K562 (cell line): ENCODE measurements around the gene BDP1. TPM values are rescaled to one million over a fixed set of nuclear protein-coding genes. Genes with fewer than 3 reads are reported as not detected.

Experiments
- ARID4B ChIP-seq: sonication (generic); formaldehyde crosslinking; IDR thresholded peaks from 2 replicates; pipeline ENCODE4 v1.8.0; 2022; ENCODE audit warnings: mild to moderate bottlenecking, missing genetic modification reagents
- CHAMP1 ChIP-seq: fragments of 450-650 bp; IDR thresholded peaks from 2 replicates; pipeline ENCODE4 v1.6.1; 2016; ENCODE audit warnings: mild to moderate bottlenecking
- DACH1 ChIP-seq: fragments of 450-650 bp; IDR thresholded peaks from 2 replicates; pipeline ENCODE4 v1.6.1; 2018; ENCODE audit not compliant: partially characterized antibody
- ELF1 ChIP-seq: fragments of 200-800 bp; sonication (Bioruptor generic); IDR thresholded peaks from 2 replicates; pipeline ENCODE4 v1.6.1; 2016; ENCODE audit warnings: missing genetic modification characterization, missing compliant biosample characterization
- OTX1 ChIP-seq: fragments of 450-650 bp; formaldehyde crosslinking; IDR thresholded peaks from 2 replicates; pipeline ENCODE4 v1.4.0; 2022; ENCODE audit warnings: mild to moderate bottlenecking
- PRDM10 ChIP-seq: fragments of 450-650 bp; IDR thresholded peaks from 2 replicates; pipeline ENCODE4 v1.6.1; 2018; ENCODE audit not compliant: partially characterized antibody
- RREB1 ChIP-seq: fragments of 250-450 bp; sonication (Bioruptor Pico); IDR thresholded peaks from 2 replicates; pipeline ENCODE4 v1.4.0; 2020
- ZBTB34 ChIP-seq: fragments of 250-450 bp; sonication (Bioruptor Pico); IDR thresholded peaks from 2 replicates; pipeline ENCODE4 v1.8.0; 2021; ENCODE audit warnings: mild to moderate bottlenecking, moderate library complexity
- ZNF584 ChIP-seq: fragments of 200-800 bp; sonication (Bioruptor generic); IDR thresholded peaks from 2 replicates; pipeline ENCODE4 v1.6.1; 2016; ENCODE audit warnings: low read depth, mild to moderate bottlenecking, missing genetic modification characterization, missing compliant biosample characterization
- polyA plus RNA-seq, 8 experiments: library from polyadenylated mRNA; depleted of rRNA in 4 of 8; stranded (reverse) in 5 of 8; unstranded in 3 of 8; fragments of >200 nt; fragmentation: Nextera tagmentation in 2 of 8; fragmentation: Illumina TruSeq in 1 of 8; extraction: Ambion mirVana in 2 of 8; extraction: Trizol in 1 of 8; gene quantifications; 2 replicates each; pipeline versions ENCODE4 v1.2.1 to v1.2.3, GENCODE V29; 2011 to 2014; ENCODE audit warnings: inconsistent platforms in 1 of 8, missing spikeins in 1 of 8
- total RNA-seq, 7 experiments: library from RNA; depleted of rRNA in 6 of 7; stranded (reverse); fragments of >200 nt in 6 of 7; fragmentation: Illumina TruSeq in 2 of 7; extraction: Trizol in 2 of 7; gene quantifications; 2 replicates each; pipeline versions ENCODE4 v1.2.1 to v1.2.3, GENCODE V29; 2011 to 2021; ENCODE audit warnings: low replicate concordance in 1 of 7

The BDP1 gene
- total and polyA plus RNA-seq, 9 of the 15 experiments (the other 6 are each of a cell fraction or from before 2014, with no cell fraction given) = 6.9 to 47.3 (median 23.9) TPM

GRCh38 chr5:71533615-71534014 lies 78.2 kb downstream of the BDP1 start (continued):
- no peak for TF ChIP-seq RREB1 (CRISPR knock-in tag)
- no peak for TF ChIP-seq OTX1 (CRISPR knock-in tag)
- TF ChIP-seq ZNF584 = no peak
- TF ChIP-seq ARID4B (CRISPR knock-in tag) = no peak
- no peak for TF ChIP-seq CHAMP1
- TF ChIP-seq ELF1 = no peak
- no peak for TF ChIP-seq ZBTB34 (CRISPR knock-in tag)
- no peak for TF ChIP-seq DACH1
- TF ChIP-seq PRDM10 = no peak
